ENCODE results near the gene IQCK. TPM values are rescaled to one million over a fixed set of nuclear protein-coding genes. Genes with fewer than 3 reads are reported as not detected.

Gene IQCK
- total RNA-seq, 1 experiment from 2014 or later: 11.6 TPM

- DNase-seq: no peak
- Histone ChIP-seq H3K36me3 (no peaks in the 10 kb centered on the region), H3K4me3 (no peak overlapping the region), H3K9me3 (no peaks in the 10 kb centered on the region), H3K27me3 (no peaks in the 10 kb centered on the region; the same call in 1 of the 2 replicates)
Measured at GRCh38 chr16:19824216-19824615, 106.1 kb downstream of the IQCK start.

- Histone ChIP-seq H3K36me3 (no peaks in the 10 kb centered on the region), H3K27me3 (no peaks in the 10 kb centered on the region), H3K4me3 (no peak overlapping the region), H3K9me3 (no peaks in the 10 kb centered on the region)
- no peak for DNase-seq
Measured at GRCh38 chr16:19829844-19830692, 112.0 kb downstream of the IQCK start.

- Histone ChIP-seq H3K4me3 (no peak overlapping the region), H3K27me3 (no peaks in the 10 kb centered on the region), H3K9me3 (no peaks in the 10 kb centered on the region), H3K36me3 (no peaks in the 10 kb centered on the region)
- no peak for DNase-seq
Measured at GRCh38 chr16:19830902-19831560, 113.0 kb downstream of the IQCK start.

DNA sequence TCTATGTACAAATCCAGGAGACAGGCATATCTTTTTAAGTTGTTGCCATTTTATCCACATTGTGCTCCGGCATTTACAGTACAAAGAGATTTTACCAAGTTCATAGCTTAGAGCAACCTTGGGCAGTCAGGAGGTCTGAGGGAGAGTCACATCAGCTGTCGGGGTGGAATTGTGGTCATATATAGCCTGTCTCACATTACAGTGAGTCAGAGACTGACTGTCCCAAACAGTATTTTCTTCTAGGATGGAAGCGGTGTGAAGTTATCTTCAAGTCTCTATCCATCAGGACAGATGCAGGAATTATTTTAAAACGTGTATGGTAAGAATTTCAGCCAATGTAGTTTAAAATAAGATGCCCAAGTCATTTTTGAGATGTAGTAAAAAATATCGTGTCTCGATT, 113.6 kb downstream of the IQCK start:
- no peak overlapping the region for H3K4me3 ChIP-seq
- no peaks in the 10 kb centered on the region for H3K9me3 ChIP-seq
- H3K27me3 ChIP-seq: no peaks in the 10 kb centered on the region
- peak; percentile 13 for DNase-seq
- H3K36me3 ChIP-seq: no peaks in the 10 kb centered on the region

DNA sequence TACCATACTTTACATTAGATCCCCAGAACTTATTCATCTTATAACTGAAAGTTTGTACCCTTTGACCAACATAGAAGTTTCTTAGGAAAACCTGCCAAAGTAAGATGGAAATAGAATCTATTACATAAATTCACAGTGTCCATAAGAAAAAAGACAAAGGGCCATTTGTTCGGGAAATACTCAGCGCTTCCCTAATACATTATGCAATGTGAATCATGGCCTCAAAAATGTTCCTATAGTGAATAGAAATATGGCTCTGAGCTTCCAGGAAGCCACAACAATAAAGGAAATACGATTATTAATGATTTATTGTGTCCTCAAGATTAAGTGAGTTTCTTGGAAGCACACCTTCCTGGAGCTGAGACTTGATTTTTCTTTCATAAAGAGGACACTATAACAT, 115.1 kb downstream of the IQCK start:
- no peak for DNase-seq
- H3K36me3 ChIP-seq: no peaks in the 10 kb centered on the region
- H3K27me3 ChIP-seq: no peaks in the 10 kb centered on the region

GRCh38 chr16:19833581-19833980, 115.5 kb downstream of the IQCK start:
- no peaks in the 10 kb centered on the region for H3K27me3 ChIP-seq
- no peak overlapping the region for H3K4me3 ChIP-seq
- DNase-seq: no peak
- H3K36me3 ChIP-seq: no peaks in the 10 kb centered on the region
- no peaks in the 10 kb centered on the region for H3K9me3 ChIP-seq

More for the DNA sequence above, 115.1 kb downstream of the IQCK start:
- Histone ChIP-seq H3K9me3 (no peaks in the 10 kb centered on the region), H3K4me3 (no peak overlapping the region)

GRCh38 chr16:19835196-19835595, 117.1 kb downstream of the IQCK start:
- no peaks in the 10 kb centered on the region for H3K27me3 ChIP-seq
- H3K36me3 ChIP-seq: no peaks in the 10 kb centered on the region
- DNase-seq: no peak
- H3K4me3 ChIP-seq: no peak overlapping the region
- no peaks in the 10 kb centered on the region for H3K9me3 ChIP-seq

GRCh38 chr16:19835968-19836421, 117.9 kb downstream of the IQCK start:
- Histone ChIP-seq H3K9me3 (no peaks in the 10 kb centered on the region), H3K4me3 (no peak overlapping the region), H3K27me3 (no peaks in the 10 kb centered on the region), H3K36me3 (no peaks in the 10 kb centered on the region)
- no peak for DNase-seq

DNA sequence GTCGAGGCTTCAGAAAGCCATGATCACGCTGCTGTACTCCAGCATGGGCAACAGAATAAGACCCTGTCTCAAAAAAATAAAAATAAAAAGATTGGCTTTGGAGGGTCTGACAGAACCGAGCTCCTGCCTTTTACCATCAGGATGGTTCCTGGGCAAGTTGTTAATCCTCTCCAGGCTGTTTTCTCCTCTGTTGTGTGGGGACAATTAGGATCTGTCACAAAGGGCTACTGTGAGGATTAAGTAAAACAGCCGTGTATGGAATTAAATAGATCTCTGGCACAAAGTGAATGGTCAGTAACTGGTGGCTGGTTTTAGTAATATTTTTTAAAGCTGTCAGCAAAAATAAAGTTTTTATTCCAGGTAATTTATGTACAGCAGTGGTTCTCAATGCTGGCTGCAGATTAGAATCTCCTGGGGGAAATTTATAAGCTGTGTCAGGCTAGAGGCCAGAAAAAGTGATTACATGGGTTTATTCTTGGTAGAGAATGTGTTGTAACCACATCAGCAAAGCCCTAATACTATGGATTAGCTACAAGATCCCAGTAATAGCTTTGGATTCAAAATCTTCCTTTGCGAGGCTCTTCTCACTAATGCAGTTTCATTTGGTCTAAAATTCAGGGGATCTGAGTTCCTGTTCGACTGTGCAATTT, 119.4 kb downstream of the IQCK start:
- no peaks in the 10 kb centered on the region for H3K27me3 ChIP-seq
- no peak overlapping the region for H3K4me3 ChIP-seq
- no peaks in the 10 kb centered on the region for H3K9me3 ChIP-seq
- no peak for DNase-seq
- no peaks in the 10 kb centered on the region for H3K36me3 ChIP-seq

GRCh38 chr16:19837984-19838707, 120.1 kb downstream of the IQCK start:
- Histone ChIP-seq H3K9me3 (no peaks in the 10 kb centered on the region), H3K27me3 (no peaks in the 10 kb centered on the region), H3K36me3 (no peaks in the 10 kb centered on the region), H3K4me3 (no peak overlapping the region)
- DNase-seq: no peak

DNA sequence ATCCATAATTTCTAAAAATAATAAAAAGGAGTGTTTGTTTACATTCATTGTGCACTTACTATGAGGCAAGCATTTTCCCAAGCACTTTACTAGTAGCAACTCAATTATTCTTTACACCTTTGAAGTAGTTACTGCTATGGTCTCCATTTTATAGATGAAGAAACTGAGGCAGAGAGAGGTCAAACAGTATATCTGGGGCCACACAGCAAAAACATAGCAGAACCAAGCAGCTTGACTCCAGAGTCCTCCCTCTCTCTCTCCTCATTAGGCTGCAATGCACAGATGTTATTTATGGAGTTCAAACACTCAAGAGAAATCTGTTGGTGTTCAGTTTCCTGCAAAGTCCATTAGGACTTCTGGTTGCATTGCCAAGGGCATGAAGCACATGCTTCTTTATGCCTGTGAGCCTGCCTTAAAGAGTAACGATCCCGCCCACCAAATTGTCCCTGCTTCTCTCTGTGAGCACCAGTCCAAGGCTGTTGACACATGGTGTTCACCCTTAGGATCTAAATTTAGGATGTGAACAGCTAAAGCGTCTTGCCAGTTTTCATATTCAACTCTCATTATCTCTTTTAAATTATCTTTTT, 122.5 kb downstream of the IQCK start:
- H3K4me3 ChIP-seq: no peak overlapping the region
- H3K36me3 ChIP-seq: no peaks in the 10 kb centered on the region
- no peaks in the 10 kb centered on the region for H3K9me3 ChIP-seq
- H3K27me3 ChIP-seq: no peaks in the 10 kb centered on the region
- no peak for DNase-seq

DNA sequence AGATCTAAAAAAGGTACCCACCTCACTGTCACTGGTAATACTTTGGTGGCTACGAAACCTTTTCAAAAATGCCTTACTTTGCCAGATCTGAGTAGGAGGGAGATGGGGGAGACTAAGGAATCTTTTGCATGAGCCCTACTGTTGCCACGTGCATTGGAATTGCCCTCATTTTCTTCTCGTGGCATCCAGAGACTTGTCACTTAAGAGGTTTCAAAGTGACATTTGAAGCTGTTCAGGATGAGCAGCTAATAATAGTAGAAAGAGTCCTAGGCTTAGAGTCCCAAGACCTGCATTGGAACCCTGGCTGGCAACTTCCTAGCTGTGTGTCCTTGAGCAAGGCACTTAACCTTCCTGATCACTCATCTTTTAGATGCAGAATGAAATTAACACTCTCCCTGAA, 123.1 kb downstream of the IQCK start:
- Histone ChIP-seq H3K27me3 (no peaks in the 10 kb centered on the region), H3K4me3 (no peak overlapping the region), H3K36me3 (no peaks in the 10 kb centered on the region), H3K9me3 (no peaks in the 10 kb centered on the region)
- no peak for DNase-seq

GRCh38 chr16:19842426-19843157, 124.5 kb downstream of the IQCK start:
- Histone ChIP-seq H3K36me3 (no peaks in the 10 kb centered on the region), H3K27me3 (no peaks in the 10 kb centered on the region), H3K4me3 (no peak overlapping the region), H3K9me3 (no peaks in the 10 kb centered on the region)
- no peak for DNase-seq

DNA sequence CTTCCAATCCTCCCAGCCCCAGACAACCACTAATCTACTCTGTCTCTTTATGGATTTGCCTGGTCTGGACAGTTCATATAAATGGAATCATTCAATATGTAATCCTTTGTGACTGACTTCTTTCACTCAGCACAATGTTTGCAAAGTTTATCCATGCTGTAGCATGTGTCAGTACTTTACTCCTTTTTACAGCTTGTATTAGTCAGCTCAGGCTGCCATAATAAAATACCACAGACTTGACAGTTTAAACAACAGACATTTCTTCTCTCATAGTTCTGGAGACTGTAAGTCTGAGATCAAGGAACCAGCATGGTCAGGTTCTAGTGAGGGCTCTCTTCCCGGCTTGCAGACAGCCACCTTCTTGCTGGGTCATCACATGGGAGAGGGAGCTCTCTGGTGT, 125.3 kb downstream of the IQCK start:
- Histone ChIP-seq H3K9me3 (no peaks in the 10 kb centered on the region), H3K4me3 (no peak overlapping the region), H3K27me3 (no peaks in the 10 kb centered on the region), H3K36me3 (no peaks in the 10 kb centered on the region)
- DNase-seq: no peak

GRCh38 chr16:19844945-19845641, 127.0 kb downstream of the IQCK start:
- Histone ChIP-seq H3K9me3 (no peaks in the 10 kb centered on the region), H3K27me3 (no peaks in the 10 kb centered on the region), H3K4me3 (no peak overlapping the region), H3K36me3 (no peaks in the 10 kb centered on the region)
- peak; percentile 50 for DNase-seq
